GM19372 (cell line): ENCODE measurements around the gene ZNF678.
"Not testable (repeated sequence)": the region's sequence is repeated elsewhere in the genome, so short reads cannot be mapped to it uniquely, and the experiment has no call there.

Experiments used
- ATAC-seq: cut with Tn5 transposase; IDR thresholded peaks from one replicate; pipeline ENCODE4 v1.9.1; 2021; ENCODE audit warnings: mild to moderate bottlenecking, low read depth, moderate library complexity; ENCODE audit not compliant: unreplicated experiment

The ZNF678 gene

GRCh38 chr1:227589777-227590176, 26.4 kb downstream of the ZNF678 start:
- ATAC-seq: not testable (repeated sequence)

GRCh38 chr1:227596222-227596621, 32.9 kb downstream of the ZNF678 start:
- ATAC-seq: not testable (repeated sequence)

- no peak for ATAC-seq
Observed at GRCh38 chr1:227603327-227603726, 40.0 kb downstream of the ZNF678 start.

- ATAC-seq: no peak
Observed at GRCh38 chr1:227604446-227604845, 41.1 kb downstream of the ZNF678 start.

- not testable (repeated sequence) for ATAC-seq
Observed at GRCh38 chr1:227606271-227606670, 42.9 kb downstream of the ZNF678 start.

- ATAC-seq: no peak
Observed at GRCh38 chr1:227607336-227607898, 44.1 kb downstream of the ZNF678 start.

GRCh38 chr1:227612658-227613057, 49.3 kb downstream of the ZNF678 start:
- ATAC-seq: no peak

- no peak for ATAC-seq
Observed at GRCh38 chr1:227613526-227613925, 50.2 kb downstream of the ZNF678 start.

- no peak for ATAC-seq
Observed at GRCh38 chr1:227621211-227621610, 57.9 kb downstream of the ZNF678 start.

- ATAC-seq: no peak
Observed at GRCh38 chr1:227622739-227623475, 59.6 kb downstream of the ZNF678 start.

- no peak for ATAC-seq
Observed at GRCh38 chr1:227632325-227632724, 69.0 kb downstream of the ZNF678 start.

- ATAC-seq: no peak
Observed at GRCh38 chr1:227635596-227635995, 72.2 kb downstream of the ZNF678 start.

GRCh38 chr1:227654431-227654830, 91.1 kb downstream of the ZNF678 start:
- ATAC-seq: no peak

- ATAC-seq: no peak
Observed at GRCh38 chr1:227654858-227655752, 91.7 kb downstream of the ZNF678 start.

GRCh38 chr1:227661495-227661894, 98.1 kb downstream of the ZNF678 start:
- no peak for ATAC-seq

- ATAC-seq: no peak
Observed at GRCh38 chr1:227662933-227663332, 99.6 kb downstream of the ZNF678 start.

GRCh38 chr1:227666286-227666685, 102.9 kb downstream of the ZNF678 start:
- ATAC-seq: no peak

GRCh38 chr1:227673441-227673840, 110.1 kb downstream of the ZNF678 start:
- ATAC-seq: no peak

- ATAC-seq: no peak
Observed at GRCh38 chr1:227685807-227686206, 122.5 kb downstream of the ZNF678 start.

GRCh38 chr1:227697321-227697864, 134.0 kb downstream of the ZNF678 start:
- ATAC-seq: no peak

GRCh38 chr1:227701631-227702030, 138.3 kb downstream of the ZNF678 start:
- ATAC-seq: not testable (repeated sequence)
